ENCODE measurements around the gene STK24.

The STK24 gene

DNA sequence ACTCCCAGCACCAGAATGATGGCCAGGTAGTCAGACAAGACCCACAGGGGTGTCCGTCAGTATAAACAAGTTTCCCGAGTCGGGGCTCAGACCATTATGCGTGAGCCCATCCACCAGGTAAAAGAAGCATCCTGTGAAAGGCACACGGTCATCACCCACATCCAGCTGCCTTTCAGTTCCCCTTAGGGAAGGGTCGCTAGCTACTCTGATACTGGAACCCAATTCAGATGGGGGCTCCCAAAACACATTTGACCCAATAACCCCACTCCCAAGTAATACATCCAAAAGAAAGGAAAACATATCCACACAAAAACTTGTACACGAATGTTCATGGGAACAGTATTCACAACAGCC, 66.8 kb downstream of the STK24 start:
- Histone ChIP-seq H3K9me3 (ENCODE audit: insufficient read depth, low read length) (no peaks in the 10 kb centered on the region), H3K9ac (ENCODE audit: low read length) (no peak overlapping the region), H4K20me1 (ENCODE audit: insufficient read depth, low read length) (peaks cover 87% of the 10 kb centered on the region), H2AFZ (ENCODE audit: low read depth, low read length) (no peak overlapping the region), H3K4me3 (ENCODE audit: low read length) (no peak overlapping the region), H3K36me3 (replicated peaks; ENCODE audit: low read depth, low read length) (peaks cover 22% of the 10 kb centered on the region), H3K4me2 (ENCODE audit: low read length) (0 out of 2 replicates have a peak overlapping the region, but pooled peaks have one; percentile 25), H3K4me1 (ENCODE audit: low read length) (peaks cover 67% of the 10 kb centered on the region), H3K27ac (ENCODE audit: low read length) (no peak overlapping the region), H3K79me2 (ENCODE audit: low read length) (peaks cover 88% of the 10 kb centered on the region), H3K27me3 (ENCODE audit: low read depth, low read length) (no peaks in the 10 kb centered on the region)
- TF ChIP-seq, protein P1, sequence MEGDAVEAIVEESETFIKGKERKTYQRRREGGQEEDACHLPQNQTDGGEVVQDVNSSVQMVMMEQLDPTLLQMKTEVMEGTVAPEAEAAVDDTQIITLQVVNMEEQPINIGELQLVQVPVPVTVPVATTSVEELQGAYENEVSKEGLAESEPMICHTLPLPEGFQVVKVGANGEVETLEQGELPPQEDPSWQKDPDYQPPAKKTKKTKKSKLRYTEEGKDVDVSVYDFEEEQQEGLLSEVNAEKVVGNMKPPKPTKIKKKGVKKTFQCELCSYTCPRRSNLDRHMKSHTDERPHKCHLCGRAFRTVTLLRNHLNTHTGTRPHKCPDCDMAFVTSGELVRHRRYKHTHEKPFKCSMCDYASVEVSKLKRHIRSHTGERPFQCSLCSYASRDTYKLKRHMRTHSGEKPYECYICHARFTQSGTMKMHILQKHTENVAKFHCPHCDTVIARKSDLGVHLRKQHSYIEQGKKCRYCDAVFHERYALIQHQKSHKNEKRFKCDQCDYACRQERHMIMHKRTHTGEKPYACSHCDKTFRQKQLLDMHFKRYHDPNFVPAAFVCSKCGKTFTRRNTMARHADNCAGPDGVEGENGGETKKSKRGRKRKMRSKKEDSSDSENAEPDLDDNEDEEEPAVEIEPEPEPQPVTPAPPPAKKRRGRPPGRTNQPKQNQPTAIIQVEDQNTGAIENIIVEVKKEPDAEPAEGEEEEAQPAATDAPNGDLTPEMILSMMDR (IDR thresholded peaks at IDR 0.05; ENCODE audit: low read depth, low read length): no peak
- no peak for TF ChIP-seq EZH2phosphoT487 (IDR thresholded peaks at IDR 0.05; ENCODE audit: low read depth)

DNA sequence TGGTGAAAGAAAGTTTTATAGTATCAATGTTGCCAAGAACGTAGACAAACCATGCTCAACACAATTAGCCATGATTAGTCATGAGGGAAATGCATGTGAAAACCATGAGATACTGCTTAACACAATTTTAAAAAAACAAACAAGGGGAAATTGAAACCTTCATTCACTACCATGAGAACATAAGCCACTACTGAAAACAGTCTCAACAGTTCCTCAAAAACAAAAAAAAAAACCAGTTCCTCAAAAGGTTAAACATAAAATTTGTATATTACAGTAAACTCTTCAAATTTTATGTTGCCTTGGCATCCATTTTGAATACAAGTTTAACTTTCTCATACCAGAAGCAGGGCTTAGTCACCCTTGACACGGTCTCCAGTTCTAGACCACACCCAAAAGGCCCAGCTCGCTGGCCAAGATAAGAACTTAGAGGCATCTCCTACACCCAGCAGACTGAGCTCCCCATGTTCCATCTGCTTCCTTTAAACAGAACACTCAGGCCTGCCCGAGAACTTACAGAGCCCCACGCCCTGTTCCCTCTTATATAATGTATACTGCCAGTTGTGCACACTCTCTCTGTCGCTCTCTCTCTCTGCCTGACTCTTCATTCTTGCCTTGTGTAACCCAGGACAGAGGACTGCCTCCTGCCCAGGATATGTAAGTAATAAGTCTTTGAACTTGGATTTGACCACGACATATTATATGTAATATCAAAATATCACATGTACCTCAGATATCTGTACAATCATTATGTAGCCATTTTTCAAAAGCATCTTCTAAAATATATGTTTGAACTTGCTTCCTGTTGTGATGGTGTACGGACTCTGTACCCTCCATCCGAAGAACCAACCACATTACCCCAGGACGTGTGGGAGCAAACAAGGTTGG, 67.4 kb downstream of the STK24 start:
- Histone ChIP-seq H3K36me3 (replicated peaks; ENCODE audit: low read depth, low read length) (peaks cover 22% of the 10 kb centered on the region), H3K9me3 (ENCODE audit: insufficient read depth, low read length) (no peaks in the 10 kb centered on the region), H4K20me1 (ENCODE audit: insufficient read depth, low read length) (peaks cover 87% of the 10 kb centered on the region), H3K27me3 (ENCODE audit: low read depth, low read length) (no peaks in the 10 kb centered on the region), H2AFZ (ENCODE audit: low read depth, low read length) (no peak overlapping the region), H3K79me2 (ENCODE audit: low read length) (peaks cover 90% of the 10 kb centered on the region), H3K27ac (ENCODE audit: low read length) (no peak overlapping the region), H3K4me2 (ENCODE audit: low read length) (peak overlapping the region; percentile 25), H3K9ac (ENCODE audit: low read length) (no peak overlapping the region), H3K4me1 (ENCODE audit: low read length) (peaks cover 67% of the 10 kb centered on the region), H3K4me3 (ENCODE audit: low read length) (no peak overlapping the region)
- TF ChIP-seq, protein P1 (IDR thresholded peaks at IDR 0.05; ENCODE audit: low read depth, low read length): no peak
- no peak for TF ChIP-seq EZH2phosphoT487 (IDR thresholded peaks at IDR 0.05; ENCODE audit: low read depth)

DNA sequence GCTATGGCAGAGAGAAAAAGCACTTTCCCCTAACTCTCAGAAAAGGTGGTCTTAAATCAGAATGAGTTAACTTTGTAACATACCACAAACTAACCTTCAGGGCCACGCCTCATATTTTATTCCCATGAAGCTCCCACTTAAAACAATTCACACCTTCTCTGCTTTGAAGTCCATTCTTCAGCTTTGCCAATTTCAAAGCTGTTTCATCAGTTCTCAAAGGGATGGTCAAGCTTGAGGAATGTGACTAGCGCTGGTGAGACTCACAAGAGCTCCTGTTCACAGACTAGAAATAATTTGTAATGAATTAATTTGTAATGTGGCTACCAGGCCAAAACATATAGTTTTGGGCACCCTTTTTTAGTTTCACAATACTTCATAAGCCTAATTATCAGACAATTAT, 68.2 kb downstream of the STK24 start:
- no peaks in the 10 kb centered on the region for H3K9me3 ChIP-seq (ENCODE audit: insufficient read depth, low read length)
- H2AFZ ChIP-seq (ENCODE audit: low read depth, low read length): no peak overlapping the region
- H3K27me3 ChIP-seq (ENCODE audit: low read depth, low read length): no peaks in the 10 kb centered on the region
- H3K79me2 ChIP-seq (ENCODE audit: low read length): peaks cover 93% of the 10 kb centered on the region
- peaks cover 87% of the 10 kb centered on the region for H4K20me1 ChIP-seq (ENCODE audit: insufficient read depth, low read length)
- H3K4me2 ChIP-seq (ENCODE audit: low read length): peak overlapping the region; percentile 25; the same call in 1 of the 2 replicates
- TF ChIP-seq, protein P1 (IDR thresholded peaks at IDR 0.05; ENCODE audit: low read depth, low read length): no peak
- no peak for TF ChIP-seq EZH2phosphoT487 (IDR thresholded peaks at IDR 0.05; ENCODE audit: low read depth)
- H3K36me3 ChIP-seq (replicated peaks; ENCODE audit: low read depth, low read length): peaks cover 23% of the 10 kb centered on the region
- H3K27ac ChIP-seq (ENCODE audit: low read length): no peak overlapping the region
- H3K9ac ChIP-seq (ENCODE audit: low read length): no peak overlapping the region
- peaks cover 64% of the 10 kb centered on the region for H3K4me1 ChIP-seq (ENCODE audit: low read length)
- no peak overlapping the region for H3K4me3 ChIP-seq (ENCODE audit: low read length)

DNA sequence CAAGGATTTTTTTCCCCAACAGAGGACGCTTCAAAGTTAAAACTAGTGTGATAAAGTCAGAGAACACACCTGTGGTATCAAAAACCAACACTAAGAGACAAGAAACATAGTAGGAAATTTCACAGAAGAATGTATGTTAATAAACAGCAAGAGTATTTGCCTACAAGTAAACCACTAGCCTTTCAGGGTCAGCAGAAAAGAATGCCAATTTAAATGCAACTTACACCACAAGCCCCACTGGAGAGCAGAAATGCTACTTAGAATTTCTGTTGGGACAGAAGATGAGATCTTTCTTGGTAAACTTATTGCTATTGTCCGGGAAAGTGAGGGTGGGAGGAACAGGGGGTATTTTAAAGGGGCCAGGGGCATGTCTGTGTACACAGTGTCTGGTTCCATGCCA, 68.6 kb downstream of the STK24 start:
- no peak overlapping the region for H3K9ac ChIP-seq (ENCODE audit: low read length)
- H3K79me2 ChIP-seq (ENCODE audit: low read length): peaks cover 94% of the 10 kb centered on the region
- no peak overlapping the region for H3K4me2 ChIP-seq (ENCODE audit: low read length)
- H3K4me1 ChIP-seq (ENCODE audit: low read length): peaks cover 60% of the 10 kb centered on the region
- H3K27me3 ChIP-seq (ENCODE audit: low read depth, low read length): no peaks in the 10 kb centered on the region
- no peaks in the 10 kb centered on the region for H3K9me3 ChIP-seq (ENCODE audit: insufficient read depth, low read length)
- TF ChIP-seq, protein P1 (IDR thresholded peaks at IDR 0.05; ENCODE audit: low read depth, low read length): no peak
- TF ChIP-seq EZH2phosphoT487 (IDR thresholded peaks at IDR 0.05; ENCODE audit: low read depth): no peak
- H3K27ac ChIP-seq (ENCODE audit: low read length): no peak overlapping the region
- H3K36me3 ChIP-seq (replicated peaks; ENCODE audit: low read depth, low read length): peaks cover 27% of the 10 kb centered on the region
- peaks cover 87% of the 10 kb centered on the region for H4K20me1 ChIP-seq (ENCODE audit: insufficient read depth, low read length)
- no peak overlapping the region for H3K4me3 ChIP-seq (ENCODE audit: low read length)
- no peak overlapping the region for H2AFZ ChIP-seq (ENCODE audit: low read depth, low read length)

Measured in OCI-LY3 (cell line).